Skeletal muscle satellite cell (primary cell): ENCODE measurements around the gene RNF225.

ENCODE experiments used
- H3K27me3 ChIP-seq: 2 replicates; pipeline ENCODE4 v1.7.0; 2013; ENCODE audit warnings: low read length; ENCODE audit not compliant: control insufficient read depth, insufficient read depth
- H3K36me3 ChIP-seq: 2 replicates; pipeline ENCODE4 v1.7.0; 2013; ENCODE audit warnings: mild to moderate bottlenecking, control low read depth, low read length; ENCODE audit not compliant: insufficient read depth
- H3K4me1 ChIP-seq: 2 replicates; pipeline ENCODE4 v1.7.0; 2013; ENCODE audit warnings: low read length; ENCODE audit not compliant: control insufficient read depth, insufficient read depth
- H3K4me2 ChIP-seq: 2 replicates; pipeline ENCODE4 v1.7.0; 2013; ENCODE audit warnings: mild to moderate bottlenecking, low read length
- H3K4me3 ChIP-seq: 2 replicates; pipeline ENCODE4 v1.7.0; 2013; ENCODE audit warnings: low read length
- H3K9ac ChIP-seq: 2 replicates; pipeline ENCODE4 v1.7.0; 2013; ENCODE audit warnings: mild to moderate bottlenecking, low read depth, low read length, moderate library complexity
- H3K9me3 ChIP-seq: replicated peaks from 2 replicates; pipeline ENCODE4 v1.7.0; 2013; ENCODE audit warnings: mild to moderate bottlenecking, control low read depth, low read length

RNF225 gene

DNA sequence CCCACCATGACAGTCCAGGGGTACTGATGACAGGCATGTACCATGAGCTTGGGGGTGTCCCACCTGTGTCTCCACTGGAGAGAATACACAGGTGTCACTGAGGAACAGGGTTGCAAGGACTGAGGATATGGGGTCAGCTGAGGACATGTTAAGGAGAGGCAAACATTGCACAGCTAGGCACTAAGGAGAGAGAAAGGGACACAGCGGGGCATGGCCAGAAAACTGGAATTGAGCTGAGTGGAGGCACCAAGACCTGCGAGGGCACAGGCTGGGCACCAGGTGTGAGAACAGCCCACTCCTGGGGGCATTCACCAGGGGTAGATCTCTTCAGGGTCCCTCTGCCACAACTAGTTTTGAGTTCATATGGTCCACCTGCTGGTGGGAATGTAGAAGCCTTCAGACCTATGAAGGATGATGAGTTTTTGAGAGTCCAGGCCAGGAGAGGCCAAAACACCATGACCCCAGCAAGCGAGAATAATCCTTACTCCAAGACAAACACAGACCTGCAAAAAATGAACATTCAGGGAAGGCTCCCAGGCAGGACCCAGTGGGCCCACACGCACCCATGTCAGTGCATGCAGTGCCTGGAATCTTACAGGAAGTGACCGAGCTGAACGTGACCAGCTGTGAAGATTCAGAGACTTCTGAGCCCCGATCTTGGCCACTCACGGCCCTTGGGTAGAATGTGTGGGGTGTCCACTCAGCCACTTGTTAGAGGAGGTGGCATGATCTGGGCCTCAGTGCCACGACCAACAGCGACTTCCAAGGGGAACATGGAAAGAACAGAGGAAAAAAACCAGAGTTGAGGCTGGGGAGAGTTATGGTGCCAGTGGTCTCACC, 11.6 kb downstream of the RNF225 start:
- Histone ChIP-seq H3K4me1 (peaks cover 21% of the 10 kb centered on the region), H3K36me3 (no peaks in the 10 kb centered on the region), H3K9ac (peak overlapping the region; percentile 98), H3K27me3 (no peaks in the 10 kb centered on the region), H3K9me3 (no peaks in the 10 kb centered on the region), H3K4me2 (peak overlapping the region; percentile 97), H3K4me3 (peak overlapping the region; percentile 100)

DNA sequence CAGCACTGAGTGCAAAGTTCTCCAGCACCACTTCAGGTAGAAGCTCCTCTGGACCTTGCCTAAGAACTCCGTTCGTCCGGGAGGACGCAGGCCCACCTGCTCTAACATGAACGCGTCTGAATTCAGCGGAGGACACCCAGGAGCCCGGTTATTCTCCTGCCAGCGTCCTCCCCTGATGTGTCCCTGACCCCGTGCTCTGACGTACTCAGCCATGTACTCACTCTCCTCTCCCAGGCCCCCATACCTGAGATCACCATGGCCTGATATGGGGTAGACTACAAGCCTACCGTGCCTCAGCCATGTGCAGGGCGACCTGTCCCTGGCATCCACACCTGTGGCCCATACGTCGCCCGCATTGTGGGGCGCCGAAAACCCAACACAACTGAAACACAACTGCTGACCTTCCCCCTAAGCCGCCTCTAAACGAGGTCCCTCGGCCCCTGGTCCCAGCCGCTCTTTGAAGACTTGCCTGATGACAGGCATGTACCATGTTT, 12.2 kb downstream of the RNF225 start:
- no peaks in the 10 kb centered on the region for H3K9me3 ChIP-seq

DNA sequence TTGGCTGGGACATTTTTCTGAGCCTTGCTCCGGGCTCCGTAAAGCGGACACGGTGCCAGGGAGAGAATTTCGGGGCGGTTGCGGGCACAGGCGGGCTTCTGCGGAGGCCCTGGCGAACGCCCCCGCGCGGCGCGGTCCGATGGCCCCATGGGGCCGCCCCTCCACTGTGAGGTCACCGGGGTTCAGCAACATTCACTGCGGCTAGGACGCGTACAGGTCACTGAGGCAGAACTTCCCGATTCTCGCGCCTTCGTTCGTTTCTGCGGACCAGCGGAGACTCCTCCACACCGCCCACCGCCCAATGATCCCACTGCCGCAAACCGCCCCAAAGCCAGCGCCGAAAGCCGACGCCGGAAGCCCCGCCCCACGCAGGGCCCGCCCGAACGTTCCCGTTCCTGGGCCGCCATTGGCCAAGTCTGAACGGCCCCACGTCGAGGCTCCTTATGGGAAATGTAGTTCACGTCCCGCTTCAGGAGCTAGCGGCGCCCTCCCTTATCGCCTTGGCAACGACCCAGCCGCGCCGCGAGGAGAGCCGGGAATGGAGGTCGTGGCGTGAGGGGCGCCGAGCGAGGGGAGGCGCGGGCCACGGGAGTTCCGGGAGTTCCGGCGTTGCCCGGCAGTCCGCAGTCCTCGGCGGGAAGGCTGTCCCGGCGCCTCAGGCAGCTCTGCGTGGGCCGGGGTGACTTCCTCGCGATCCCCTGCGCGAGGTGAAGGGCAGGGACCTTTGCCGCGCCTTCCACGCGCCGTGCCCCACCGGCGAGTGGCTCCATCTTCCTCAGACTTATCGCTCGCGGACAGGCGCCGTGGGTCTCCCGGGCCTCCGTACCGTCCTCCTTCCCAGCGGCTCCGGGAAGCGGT, 12.9 kb downstream of the RNF225 start, which contains the start of gene ZNF584:
Gene ZNF584, plus strand, starts transcription at position 498 of the 858 bp plus-strand sequence. CDS start 499 bp downstream, outside the sequence.
- Histone ChIP-seq H3K4me3 (peak within 1 kb of the TSS; percentile 100), H3K4me1 (peaks cover 18% of the 10 kb centered on the region), H3K36me3 (peaks cover 4% of the 10 kb centered on the region), H3K9ac (peak within 1 kb of the TSS; percentile 98), H3K9me3 (no peaks in the 10 kb centered on the region), H3K27me3 (no peaks in the 10 kb centered on the region), H3K4me2 (peak within 1 kb of the TSS; percentile 97)

More for the DNA sequence above, 12.2 kb downstream of the RNF225 start:
- Histone ChIP-seq H3K36me3 (peaks cover 4% of the 10 kb centered on the region), H3K4me1 (peaks cover 18% of the 10 kb centered on the region), H3K9ac (peak overlapping the region; percentile 98), H3K4me2 (peak overlapping the region; percentile 97), H3K4me3 (peak overlapping the region; percentile 100), H3K27me3 (no peaks in the 10 kb centered on the region)

DNA sequence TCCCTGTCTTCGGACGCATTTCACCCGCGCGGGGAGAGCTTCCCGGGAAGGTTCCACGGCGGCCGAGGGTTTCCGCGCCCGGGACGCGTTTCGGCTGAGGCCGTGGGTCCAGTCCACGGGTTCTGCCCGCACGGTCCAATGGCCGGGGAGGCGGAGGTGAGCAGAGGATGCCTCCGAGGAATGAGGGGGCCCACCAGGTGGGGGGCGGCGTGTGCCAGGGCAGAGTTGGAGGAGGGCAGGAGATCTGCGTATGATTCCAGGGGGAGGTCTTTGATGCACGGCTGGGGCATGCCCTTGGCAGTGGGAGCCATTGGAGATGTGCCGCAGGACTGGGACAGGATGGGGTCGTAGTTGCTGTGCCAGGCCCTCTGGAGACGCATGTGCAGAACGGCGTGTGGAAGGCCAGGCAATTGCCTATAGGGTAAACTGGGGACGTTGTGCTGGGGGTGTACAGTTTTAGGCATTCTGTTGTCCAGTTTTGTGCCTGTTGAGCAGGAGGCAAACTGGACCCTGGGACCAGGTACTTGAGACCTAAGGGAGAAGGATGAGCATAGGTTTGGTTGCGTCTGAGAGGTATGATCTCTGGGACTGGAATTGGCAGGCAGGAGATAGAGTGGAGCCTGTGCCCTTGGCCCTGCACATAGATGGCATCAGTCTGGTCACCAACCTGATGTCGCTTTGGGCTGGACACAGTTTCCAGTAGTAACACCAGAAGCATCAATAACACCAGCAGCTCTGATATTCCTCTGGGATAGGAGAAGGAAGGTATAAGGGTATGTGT, 13.7 kb downstream of the RNF225 start:
- no peaks in the 10 kb centered on the region for H3K27me3 ChIP-seq
- H3K9ac ChIP-seq = peak overlapping the region; percentile 98
- peak overlapping the region; percentile 97 for H3K4me2 ChIP-seq
- H3K9me3 ChIP-seq = no peaks in the 10 kb centered on the region
- H3K4me3 ChIP-seq = peak overlapping the region; percentile 100
- H3K36me3 ChIP-seq = peaks cover 4% of the 10 kb centered on the region
- peaks cover 18% of the 10 kb centered on the region for H3K4me1 ChIP-seq

DNA sequence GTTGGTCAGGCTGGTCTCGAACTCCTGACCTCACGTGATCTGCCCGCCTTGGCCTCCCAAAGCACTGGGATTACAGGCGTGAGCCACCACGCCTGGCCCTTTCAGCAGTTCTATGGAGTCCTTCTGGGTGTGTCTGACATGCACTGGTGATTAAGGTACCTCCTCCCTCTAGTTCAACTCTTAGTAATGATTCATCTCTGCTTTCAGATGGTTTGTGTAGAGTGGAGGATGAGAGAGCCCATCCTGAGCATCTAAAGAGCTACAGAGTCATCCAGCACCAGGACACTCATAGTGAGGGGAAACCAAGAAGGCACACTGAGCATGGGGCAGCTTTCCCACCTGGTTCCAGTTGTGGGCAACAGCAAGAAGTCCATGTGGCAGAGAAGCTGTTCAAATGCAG, 21.1 kb downstream of the RNF225 start:
- Histone ChIP-seq H3K9me3 (peaks cover 11% of the 10 kb centered on the region), H3K36me3 (peaks cover 45% of the 10 kb centered on the region), H3K4me2 (no peak overlapping the region), H3K9ac (no peak overlapping the region), H3K27me3 (no peaks in the 10 kb centered on the region), H3K4me3 (no peak overlapping the region), H3K4me1 (no peaks in the 10 kb centered on the region)

DNA sequence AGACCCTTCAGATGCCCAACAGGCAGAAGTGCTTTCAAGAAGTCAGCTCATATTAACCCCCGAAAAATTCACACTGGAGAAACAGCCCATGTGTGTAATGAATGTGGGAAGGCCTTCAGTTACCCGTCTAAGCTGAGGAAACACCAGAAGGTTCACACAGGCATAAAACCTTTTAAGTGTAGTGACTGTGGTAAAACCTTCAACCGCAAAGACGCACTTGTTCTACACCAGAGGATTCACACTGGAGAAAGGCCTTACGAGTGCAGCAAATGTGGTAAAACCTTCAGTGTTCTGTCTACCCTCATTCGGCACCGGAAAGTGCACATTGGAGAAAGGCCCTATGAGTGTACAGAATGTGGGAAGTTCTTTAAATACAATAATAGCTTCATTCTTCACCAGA, 21.6 kb downstream of the RNF225 start:
- Histone ChIP-seq H3K4me1 (no peaks in the 10 kb centered on the region), H3K9ac (no peak overlapping the region), H3K36me3 (peaks cover 45% of the 10 kb centered on the region), H3K9me3 (peaks cover 11% of the 10 kb centered on the region), H3K4me2 (no peak overlapping the region), H3K27me3 (no peaks in the 10 kb centered on the region), H3K4me3 (no peak overlapping the region)

DNA sequence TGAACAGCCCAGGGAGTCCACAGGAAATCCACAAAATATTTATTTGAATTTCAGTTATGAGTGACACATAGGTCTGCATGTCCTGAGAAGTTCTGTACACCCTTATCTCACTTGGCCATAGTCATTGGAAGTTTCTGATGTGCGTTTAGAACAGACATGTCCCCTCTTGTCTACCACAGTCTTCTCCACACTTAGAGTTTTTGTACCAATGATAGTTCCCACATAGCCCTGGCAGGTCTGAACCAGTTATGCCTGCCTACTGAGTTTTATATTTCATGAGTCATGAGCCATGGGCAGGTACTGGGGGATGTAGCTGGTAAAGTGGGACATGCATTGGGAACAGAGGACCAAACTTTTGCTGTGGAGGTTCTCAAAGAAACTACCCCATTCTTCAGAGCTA, 33.2 kb downstream of the RNF225 start:
- Histone ChIP-seq H3K9ac (no peak overlapping the region), H3K36me3 (peaks cover 37% of the 10 kb centered on the region), H3K27me3 (no peaks in the 10 kb centered on the region), H3K4me3 (no peak overlapping the region), H3K4me1 (no peaks in the 10 kb centered on the region), H3K9me3 (peaks cover 53% of the 10 kb centered on the region), H3K4me2 (no peak overlapping the region)

DNA sequence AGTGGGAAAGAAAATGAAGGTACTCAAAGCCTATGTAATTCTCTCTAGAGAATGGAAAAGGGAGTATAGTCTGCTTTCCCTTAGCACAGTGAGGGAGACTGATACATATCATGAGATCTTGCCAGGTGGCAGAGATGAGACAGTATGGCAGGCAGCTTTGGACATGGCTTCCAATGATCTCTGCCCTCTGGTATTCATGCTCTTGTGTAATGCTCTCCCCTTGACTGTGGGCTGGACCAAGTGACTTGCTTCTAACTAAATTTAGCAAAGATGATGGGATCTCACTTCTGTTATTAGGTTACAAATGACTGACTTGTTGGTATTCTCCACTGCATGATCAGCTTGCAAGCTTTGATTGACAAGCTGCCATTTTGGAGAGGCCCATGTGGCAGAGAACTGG, 34.3 kb downstream of the RNF225 start:
- H3K4me3 ChIP-seq = no peak overlapping the region
- H3K27me3 ChIP-seq = no peaks in the 10 kb centered on the region
- no peaks in the 10 kb centered on the region for H3K4me1 ChIP-seq
- H3K36me3 ChIP-seq = peaks cover 49% of the 10 kb centered on the region
- no peak overlapping the region for H3K4me2 ChIP-seq
- no peak overlapping the region for H3K9ac ChIP-seq
- peaks cover 64% of the 10 kb centered on the region for H3K9me3 ChIP-seq

DNA sequence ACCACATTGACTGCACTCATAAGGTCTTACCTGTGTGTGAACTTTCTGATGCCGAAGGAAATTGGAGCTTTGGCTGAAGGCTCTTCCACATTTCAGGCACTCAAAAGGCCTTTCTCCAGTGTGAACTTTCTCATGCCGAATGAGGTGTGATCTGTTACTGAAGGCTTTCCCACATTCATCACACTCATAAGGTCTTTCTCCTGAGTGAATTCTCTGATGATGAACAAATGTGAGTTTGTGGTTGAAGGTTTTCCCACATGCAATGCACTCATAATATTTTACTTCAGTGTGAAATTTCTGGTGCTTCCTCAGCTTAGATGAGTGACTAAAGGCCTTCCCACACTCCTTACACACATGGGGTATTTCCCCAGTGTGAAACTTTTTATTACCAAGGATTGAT, 38.8 kb downstream of the RNF225 start:
- no peaks in the 10 kb centered on the region for H3K27me3 ChIP-seq
- no peak overlapping the region for H3K9ac ChIP-seq
- no peak overlapping the region for H3K4me3 ChIP-seq
- H3K36me3 ChIP-seq = peaks cover 80% of the 10 kb centered on the region
- H3K4me2 ChIP-seq = no peak overlapping the region
- H3K4me1 ChIP-seq = peaks cover 1% of the 10 kb centered on the region
- H3K9me3 ChIP-seq = peaks cover 63% of the 10 kb centered on the region

DNA sequence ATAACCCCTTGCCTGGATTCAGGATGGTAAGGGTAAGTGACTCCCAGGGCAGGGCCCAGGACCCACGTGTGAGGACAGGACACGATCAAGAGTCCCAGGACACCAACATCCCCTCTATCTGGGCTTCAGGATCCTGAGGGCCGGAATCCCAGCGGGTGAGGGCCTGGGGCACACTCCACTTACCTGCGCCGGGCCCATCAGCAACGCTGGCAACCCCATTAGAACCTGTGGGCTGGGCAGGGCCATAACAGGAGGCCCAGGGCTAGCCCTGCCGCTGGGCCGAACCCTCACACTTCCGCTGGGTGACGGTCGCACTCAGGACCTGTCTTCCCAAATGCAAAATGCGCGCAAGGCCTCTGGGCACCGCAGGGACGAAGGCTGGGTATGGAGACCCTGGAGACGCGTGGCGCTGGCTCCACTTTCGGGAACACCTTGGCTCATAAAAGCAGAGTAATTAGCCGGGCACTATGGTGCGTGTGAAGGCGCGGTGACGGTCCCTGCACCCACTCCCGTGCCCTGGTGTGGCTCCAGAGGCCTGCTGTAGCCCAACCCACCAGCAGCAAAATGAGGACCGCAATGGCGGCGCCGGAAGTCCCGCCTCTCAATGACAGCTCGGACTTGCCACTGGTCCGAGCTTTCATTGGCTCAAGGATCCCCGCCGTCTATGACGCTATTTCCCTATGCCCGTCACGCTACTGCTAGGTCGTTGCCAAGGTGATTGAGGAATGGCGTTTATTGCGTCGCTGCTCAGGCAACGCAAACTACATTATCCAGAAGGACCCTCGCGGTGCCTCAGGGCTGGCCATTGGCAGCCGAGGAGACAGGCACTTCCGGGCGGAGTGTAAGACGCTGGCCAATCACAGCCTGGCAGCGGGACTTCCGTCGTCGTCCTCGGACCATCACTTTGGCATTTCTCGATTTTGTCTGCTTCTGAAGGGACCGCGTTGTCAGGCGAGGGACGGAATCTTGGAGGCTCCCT, 44.4 kb downstream of the RNF225 start, which contains the start of gene ZNF132:
Gene ZNF132, minus strand, starts transcription at position 578 of the 979 bp plus-strand sequence. Its CDS starts 332 bp downstream, at position 246.
- peak within 1 kb of the TSS; percentile 91 for H3K4me2 ChIP-seq
- peaks cover 14% of the 10 kb centered on the region for H3K4me1 ChIP-seq
- peaks cover 30% of the 10 kb centered on the region for H3K36me3 ChIP-seq
- H3K4me3 ChIP-seq = peak within 1 kb of the TSS; percentile 84
- peak within 1 kb of the TSS; percentile 88 for H3K9ac ChIP-seq
- H3K9me3 ChIP-seq = peaks cover 11% of the 10 kb centered on the region
- no peaks in the 10 kb centered on the region for H3K27me3 ChIP-seq
